Astrocyte (in vitro differentiated cells and primary cell): ENCODE results near the gene SCUBE3.

Experiments
- CTCF ChIP-seq: IDR thresholded peaks from 2 replicates; pipeline ENCODE4 v1.5.1; 2011; ENCODE audit warnings: low read depth, mild to moderate bottlenecking, inconsistent platforms, low read length, moderate library complexity; ENCODE audit not compliant: insufficient read depth
- EZH2 ChIP-seq: IDR thresholded peaks from 2 replicates; pipeline ENCODE4 v1.6.1; 2012; ENCODE audit warnings: mild to moderate bottlenecking, low read length, inconsistent platforms; ENCODE audit not compliant: insufficient read depth

GRCh38 chr6:35178012-35178411 lies 35.7 kb upstream of the SCUBE3 start:
- TF ChIP-seq CTCF (no peak), EZH2 (no peak)
